ENCODE measurements around the gene HK3. TPM values are rescaled to one million over a fixed set of nuclear protein-coding genes. Genes with fewer than 3 reads are reported as not detected.

HK3 gene
- total RNA-seq, 2 donors from 2014 or later = 0.50 to 4.7 TPM

GRCh38 chr5:176832162-176832561 is 67.0 kb downstream of the HK3 start:
- Histone ChIP-seq H3K4me1 (replicated peaks) (no peaks in the 10 kb centered on the region), H3K27me3 (replicated peaks; ENCODE audit: insufficient read depth) (peaks cover 10% of the 10 kb centered on the region), H3K4me3 (no peak overlapping the region), H3K36me3 (no peaks in the 10 kb centered on the region), H3K9me3 (no peaks in the 10 kb centered on the region), H3K27ac (no peak overlapping the region)
- no peak for DNase-seq (ENCODE audit: low spot score)
- TF ChIP-seq POLR2A (IDR thresholded peaks at IDR 0.05) (no peak), POLR2AphosphoS5 (IDR thresholded peaks at IDR 0.05) (no peak)
- TF ChIP-seq, protein P1, sequence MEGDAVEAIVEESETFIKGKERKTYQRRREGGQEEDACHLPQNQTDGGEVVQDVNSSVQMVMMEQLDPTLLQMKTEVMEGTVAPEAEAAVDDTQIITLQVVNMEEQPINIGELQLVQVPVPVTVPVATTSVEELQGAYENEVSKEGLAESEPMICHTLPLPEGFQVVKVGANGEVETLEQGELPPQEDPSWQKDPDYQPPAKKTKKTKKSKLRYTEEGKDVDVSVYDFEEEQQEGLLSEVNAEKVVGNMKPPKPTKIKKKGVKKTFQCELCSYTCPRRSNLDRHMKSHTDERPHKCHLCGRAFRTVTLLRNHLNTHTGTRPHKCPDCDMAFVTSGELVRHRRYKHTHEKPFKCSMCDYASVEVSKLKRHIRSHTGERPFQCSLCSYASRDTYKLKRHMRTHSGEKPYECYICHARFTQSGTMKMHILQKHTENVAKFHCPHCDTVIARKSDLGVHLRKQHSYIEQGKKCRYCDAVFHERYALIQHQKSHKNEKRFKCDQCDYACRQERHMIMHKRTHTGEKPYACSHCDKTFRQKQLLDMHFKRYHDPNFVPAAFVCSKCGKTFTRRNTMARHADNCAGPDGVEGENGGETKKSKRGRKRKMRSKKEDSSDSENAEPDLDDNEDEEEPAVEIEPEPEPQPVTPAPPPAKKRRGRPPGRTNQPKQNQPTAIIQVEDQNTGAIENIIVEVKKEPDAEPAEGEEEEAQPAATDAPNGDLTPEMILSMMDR (IDR thresholded peaks at IDR 0.05) = no peak
- 82% methylated on average over 6 of the region's 6 CpGs for WGBS
- intact Hi-C loops (cut with DNase I) = no loop called here

- Histone ChIP-seq H3K27me3 (replicated peaks; ENCODE audit: insufficient read depth) (peaks cover 10% of the 10 kb centered on the region), H3K9me3 (no peaks in the 10 kb centered on the region), H3K4me3 (no peak overlapping the region), H3K4me1 (replicated peaks) (no peaks in the 10 kb centered on the region), H3K27ac (no peak overlapping the region), H3K36me3 (no peaks in the 10 kb centered on the region)
- TF ChIP-seq POLR2AphosphoS5 (IDR thresholded peaks at IDR 0.05) (no peak), POLR2A (IDR thresholded peaks at IDR 0.05) (no peak)
- TF ChIP-seq, protein P1 (IDR thresholded peaks at IDR 0.05) = no peak
- WGBS = 34% methylated on average over 8 of the region's 8 CpGs
- intact Hi-C loops (cut with DNase I) = no loop called here
- DNase-seq (ENCODE audit: low spot score) = no peak
Measured at GRCh38 chr5:176831425-176831824, 67.7 kb downstream of the HK3 start.

GRCh38 chr5:176830995-176831423 is 68.1 kb downstream of the HK3 start:
- 5% methylated on average over 9 of the region's 9 CpGs for WGBS
- TF ChIP-seq POLR2A (IDR thresholded peaks at IDR 0.05) (no peak), POLR2AphosphoS5 (IDR thresholded peaks at IDR 0.05) (no peak)
- TF ChIP-seq, protein P1 (IDR thresholded peaks at IDR 0.05) = no peak
- intact Hi-C loops (cut with DNase I) = no loop called here
- no peak overlapping the region for H3K27ac ChIP-seq
- H3K9me3 ChIP-seq = no peaks in the 10 kb centered on the region
- H3K36me3 ChIP-seq = no peaks in the 10 kb centered on the region
- no peak for DNase-seq (ENCODE audit: low spot score)
- no peak overlapping the region for H3K4me3 ChIP-seq
- peaks cover 10% of the 10 kb centered on the region for H3K27me3 ChIP-seq (replicated peaks; ENCODE audit: insufficient read depth)
- no peaks in the 10 kb centered on the region for H3K4me1 ChIP-seq (replicated peaks)

Other genes with a start within 250 kb of the HK3 start
- gene UNC5A, start 88.8 kb downstream of the HK3 start, total RNA-seq = 1 to 10 TPM in 1 of 2 donors, under 1 TPM in 1; 0.18 to 1.5 TPM
- gene UIMC1, start 107.4 kb upstream of the HK3 start, total RNA-seq = 10 to 100 TPM; 29.3 to 38.3 TPM
- gene ZNF346, start 123.3 kb upstream of the HK3 start, total RNA-seq = 10 to 100 TPM; 23.6 to 34.4 TPM
- gene FGFR4, start 187.6 kb upstream of the HK3 start, total RNA-seq = 1 to 10 TPM; 2.2 to 7.1 TPM
- gene NSD1, start 234.4 kb upstream of the HK3 start, total RNA-seq = 10 to 100 TPM; 37.2 to 53.9 TPM

Data from prostate gland (tissue), 2 donors.